ENCODE data around the gene GHDC. TPM values are rescaled to one million over a fixed set of nuclear protein-coding genes. Genes with fewer than 3 reads are reported as not detected.

The GHDC gene
- polyA plus RNA-seq, 1 donor from 2014 or later, result 3.2 TPM

DNA sequence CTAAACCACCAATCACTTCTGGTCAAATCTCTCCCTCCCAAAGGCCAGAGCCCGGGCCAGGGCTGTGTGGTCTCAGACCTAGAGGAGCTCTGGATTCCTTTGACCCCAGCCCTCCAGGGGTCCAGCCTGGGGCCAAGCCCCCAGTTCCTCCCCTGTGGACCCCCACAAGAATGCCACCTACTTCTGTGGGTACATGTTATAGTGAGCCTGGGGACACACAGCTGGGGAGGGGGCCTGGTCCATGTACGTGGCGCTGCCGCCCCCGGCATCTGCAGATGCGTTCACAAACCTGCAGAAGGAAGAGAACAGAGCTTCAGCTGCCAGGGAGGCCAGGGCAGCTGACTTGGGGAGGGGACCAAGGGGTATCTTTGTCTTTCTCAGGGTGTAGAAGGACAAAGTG, 7.9 kb upstream of the GHDC start:
- Histone ChIP-seq H3F3A (ENCODE audit: insufficient read depth, low read length, poor library complexity, severe bottlenecking) (no peaks in the 10 kb centered on the region), H2AFZ (ENCODE audit: low read depth, low read length) (no peak overlapping the region), H3K27me3 (ENCODE audit: insufficient read depth, low read depth, low read length) (no peaks in the 10 kb centered on the region), H3K4me3 (ENCODE audit: low read length) (no peak overlapping the region), H3K79me2 (replicated peaks; ENCODE audit: insufficient read depth, low read length) (no peaks in the 10 kb centered on the region), H4K20me1 (ENCODE audit: insufficient read depth) (no peaks in the 10 kb centered on the region), H3K9me3 (ENCODE audit: low read length) (no peaks in the 10 kb centered on the region), H3K4me2 (ENCODE audit: low read length) (no peak overlapping the region), H3K9ac (ENCODE audit: low read length) (no peak overlapping the region), H3K9me2 (ENCODE audit: insufficient read depth, low read length) (no peaks in the 10 kb centered on the region), H3K27ac (ENCODE audit: low read length) (no peak overlapping the region), H3K36me3 (ENCODE audit: insufficient read depth, low read length) (no peaks in the 10 kb centered on the region)
- TF ChIP-seq, protein P1, sequence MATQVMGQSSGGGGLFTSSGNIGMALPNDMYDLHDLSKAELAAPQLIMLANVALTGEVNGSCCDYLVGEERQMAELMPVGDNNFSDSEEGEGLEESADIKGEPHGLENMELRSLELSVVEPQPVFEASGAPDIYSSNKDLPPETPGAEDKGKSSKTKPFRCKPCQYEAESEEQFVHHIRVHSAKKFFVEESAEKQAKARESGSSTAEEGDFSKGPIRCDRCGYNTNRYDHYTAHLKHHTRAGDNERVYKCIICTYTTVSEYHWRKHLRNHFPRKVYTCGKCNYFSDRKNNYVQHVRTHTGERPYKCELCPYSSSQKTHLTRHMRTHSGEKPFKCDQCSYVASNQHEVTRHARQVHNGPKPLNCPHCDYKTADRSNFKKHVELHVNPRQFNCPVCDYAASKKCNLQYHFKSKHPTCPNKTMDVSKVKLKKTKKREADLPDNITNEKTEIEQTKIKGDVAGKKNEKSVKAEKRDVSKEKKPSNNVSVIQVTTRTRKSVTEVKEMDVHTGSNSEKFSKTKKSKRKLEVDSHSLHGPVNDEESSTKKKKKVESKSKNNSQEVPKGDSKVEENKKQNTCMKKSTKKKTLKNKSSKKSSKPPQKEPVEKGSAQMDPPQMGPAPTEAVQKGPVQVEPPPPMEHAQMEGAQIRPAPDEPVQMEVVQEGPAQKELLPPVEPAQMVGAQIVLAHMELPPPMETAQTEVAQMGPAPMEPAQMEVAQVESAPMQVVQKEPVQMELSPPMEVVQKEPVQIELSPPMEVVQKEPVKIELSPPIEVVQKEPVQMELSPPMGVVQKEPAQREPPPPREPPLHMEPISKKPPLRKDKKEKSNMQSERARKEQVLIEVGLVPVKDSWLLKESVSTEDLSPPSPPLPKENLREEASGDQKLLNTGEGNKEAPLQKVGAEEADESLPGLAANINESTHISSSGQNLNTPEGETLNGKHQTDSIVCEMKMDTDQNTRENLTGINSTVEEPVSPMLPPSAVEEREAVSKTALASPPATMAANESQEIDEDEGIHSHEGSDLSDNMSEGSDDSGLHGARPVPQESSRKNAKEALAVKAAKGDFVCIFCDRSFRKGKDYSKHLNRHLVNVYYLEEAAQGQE (IDR thresholded peaks at IDR 0.05; ENCODE audit: borderline replicate concordance), result no peak
- TF ChIP-seq TAF1 (IDR thresholded peaks at IDR 0.05; ENCODE audit: low read depth) (no peak), MXI1 (conservative IDR thresholded peaks at IDR 0.05; ENCODE audit: poor library complexity, severe bottlenecking) (no peak), POLR2AphosphoS5 (IDR thresholded peaks at IDR 0.05) (no peak), CTCF (IDR thresholded peaks at IDR 0.05; ENCODE audit: poor library complexity, severe bottlenecking) (no peak), EP300 (conservative IDR thresholded peaks at IDR 0.05; ENCODE audit: poor library complexity, severe bottlenecking) (no peak)

- H3K36me3 ChIP-seq (ENCODE audit: insufficient read depth, low read length), result no peaks in the 10 kb centered on the region
- H3F3A ChIP-seq (ENCODE audit: insufficient read depth, low read length, poor library complexity, severe bottlenecking), result no peaks in the 10 kb centered on the region
- no peak overlapping the region for H3K4me3 ChIP-seq (ENCODE audit: low read length)
- no peak overlapping the region for H3K4me2 ChIP-seq (ENCODE audit: low read length)
- no peak overlapping the region for H3K27ac ChIP-seq (ENCODE audit: low read length)
- H3K9ac ChIP-seq (ENCODE audit: low read length), result no peak overlapping the region
- TF ChIP-seq SMC3 (conservative IDR thresholded peaks at IDR 0.05; ENCODE audit: poor library complexity), result no peak
- TF ChIP-seq POLR2AphosphoS5 (IDR thresholded peaks at IDR 0.05), result no peak
- TF ChIP-seq, protein P1 (IDR thresholded peaks at IDR 0.05; ENCODE audit: borderline replicate concordance), result no peak
- TF ChIP-seq CTCF (IDR thresholded peaks at IDR 0.05; ENCODE audit: poor library complexity, severe bottlenecking), result no peak
- no peak for TF ChIP-seq RAD21 (conservative IDR thresholded peaks at IDR 0.05)
- TF ChIP-seq TAF1 (IDR thresholded peaks at IDR 0.05; ENCODE audit: low read depth), result no peak
- no peak for TF ChIP-seq EZH2 (IDR thresholded peaks at IDR 0.05; ENCODE audit: borderline replicate concordance, insufficient read depth, low read length, poor library complexity, severe bottlenecking)
- no peaks in the 10 kb centered on the region for H3K9me3 ChIP-seq (ENCODE audit: low read length)
- H4K20me1 ChIP-seq (ENCODE audit: insufficient read depth), result no peaks in the 10 kb centered on the region
- no peaks in the 10 kb centered on the region for H3K27me3 ChIP-seq (ENCODE audit: insufficient read depth, low read depth, low read length)
- no peaks in the 10 kb centered on the region for H3K9me2 ChIP-seq (ENCODE audit: insufficient read depth, low read length)
- no peak overlapping the region for H2AFZ ChIP-seq (ENCODE audit: low read depth, low read length)
- no peaks in the 10 kb centered on the region for H3K79me2 ChIP-seq (replicated peaks; ENCODE audit: insufficient read depth, low read length)
These were observed 7.1 kb upstream of the GHDC start for GRCh38 chr17:42201458-42201772.

Measured in neural cell (in vitro differentiated cells).